ENCODE measurements around the gene PHOX2A. TPM values are rescaled to one million over a fixed set of nuclear protein-coding genes. Genes with fewer than 3 reads are reported as not detected.

Gene PHOX2A
- total RNA-seq, 1 donor from 2014 or later, result not detected

DNA sequence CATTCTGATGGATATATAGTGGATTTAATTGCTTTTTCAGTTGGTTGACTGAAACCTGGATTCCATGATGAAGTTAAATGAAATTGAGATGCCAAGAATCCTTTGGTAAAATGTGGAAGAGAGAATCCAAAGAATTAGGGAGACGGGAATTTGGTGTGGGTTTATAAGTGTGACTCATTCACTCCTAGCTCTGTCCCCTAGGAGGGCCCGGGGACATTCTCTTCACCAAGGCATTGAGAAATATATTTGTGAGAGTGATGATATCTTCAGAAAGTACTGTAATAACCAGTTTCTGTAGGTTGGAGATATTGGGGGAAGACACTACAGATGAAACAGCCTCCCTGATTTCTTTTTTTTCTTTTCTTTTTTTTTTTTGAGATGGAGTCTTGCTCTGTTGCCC, 13.6 kb upstream of the PHOX2A start:
- H3K9me3 Mint-ChIP-seq, result peaks cover 5% of the 10 kb centered on the region
- peaks cover 55% of the 10 kb centered on the region for H3K27me3 Mint-ChIP-seq (ENCODE audit: low read depth)
- H3K4me3 Mint-ChIP-seq, result no peak overlapping the region
- DNase-seq (ENCODE audit: low spot score in 2 of 2, unreplicated experiment in 2 of 2), result no peak
- TF ChIP-seq, protein P1, sequence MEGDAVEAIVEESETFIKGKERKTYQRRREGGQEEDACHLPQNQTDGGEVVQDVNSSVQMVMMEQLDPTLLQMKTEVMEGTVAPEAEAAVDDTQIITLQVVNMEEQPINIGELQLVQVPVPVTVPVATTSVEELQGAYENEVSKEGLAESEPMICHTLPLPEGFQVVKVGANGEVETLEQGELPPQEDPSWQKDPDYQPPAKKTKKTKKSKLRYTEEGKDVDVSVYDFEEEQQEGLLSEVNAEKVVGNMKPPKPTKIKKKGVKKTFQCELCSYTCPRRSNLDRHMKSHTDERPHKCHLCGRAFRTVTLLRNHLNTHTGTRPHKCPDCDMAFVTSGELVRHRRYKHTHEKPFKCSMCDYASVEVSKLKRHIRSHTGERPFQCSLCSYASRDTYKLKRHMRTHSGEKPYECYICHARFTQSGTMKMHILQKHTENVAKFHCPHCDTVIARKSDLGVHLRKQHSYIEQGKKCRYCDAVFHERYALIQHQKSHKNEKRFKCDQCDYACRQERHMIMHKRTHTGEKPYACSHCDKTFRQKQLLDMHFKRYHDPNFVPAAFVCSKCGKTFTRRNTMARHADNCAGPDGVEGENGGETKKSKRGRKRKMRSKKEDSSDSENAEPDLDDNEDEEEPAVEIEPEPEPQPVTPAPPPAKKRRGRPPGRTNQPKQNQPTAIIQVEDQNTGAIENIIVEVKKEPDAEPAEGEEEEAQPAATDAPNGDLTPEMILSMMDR (IDR thresholded peaks at IDR 0.05; ENCODE audit: unreplicated experiment), result no peak
- H3K4me1 Mint-ChIP-seq, result no peaks in the 10 kb centered on the region
- no peaks in the 10 kb centered on the region for H3K36me3 Mint-ChIP-seq
- H3K27ac Mint-ChIP-seq, result no peak overlapping the region

DNA sequence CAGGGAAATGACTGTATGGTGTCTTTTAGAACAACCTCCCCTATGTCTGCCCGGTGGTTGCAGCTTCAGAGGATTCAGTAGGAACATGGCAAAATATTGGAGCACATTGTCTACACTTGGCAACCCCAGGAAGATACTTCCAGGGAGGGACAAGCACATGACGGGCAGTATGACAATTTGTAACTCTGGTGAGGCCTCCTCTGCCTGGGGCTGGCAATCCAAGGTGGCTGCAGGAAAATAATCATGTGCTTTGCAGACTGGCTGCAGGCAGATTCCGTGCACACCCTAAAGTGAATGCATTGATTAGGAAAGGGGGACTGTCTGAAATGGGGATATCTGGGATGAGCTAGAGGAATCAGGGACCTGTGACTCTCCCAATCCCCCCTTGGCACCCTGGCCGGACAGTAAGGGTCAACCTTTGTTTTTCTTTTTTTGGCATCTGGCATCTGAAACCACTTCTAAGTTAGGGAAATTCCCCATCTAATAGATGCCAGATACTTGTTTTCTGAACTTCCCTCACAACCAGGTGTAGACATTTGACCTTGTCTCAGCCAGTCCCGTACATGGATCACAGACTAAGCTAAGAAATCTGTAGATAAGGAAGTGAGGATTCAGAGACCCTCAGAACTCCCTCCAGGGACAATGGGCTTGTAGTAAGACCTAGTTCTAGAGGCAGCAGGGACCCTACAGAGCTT, 10.5 kb upstream of the PHOX2A start:
- peaks cover 70% of the 10 kb centered on the region for H3K27me3 Mint-ChIP-seq (ENCODE audit: low read depth)
- H3K9me3 Mint-ChIP-seq, result peaks cover 5% of the 10 kb centered on the region
- no peaks in the 10 kb centered on the region for H3K4me1 Mint-ChIP-seq
- H3K4me3 Mint-ChIP-seq, result no peak overlapping the region
- H3K36me3 Mint-ChIP-seq, result no peaks in the 10 kb centered on the region
- H3K27ac Mint-ChIP-seq, result no peak overlapping the region
- no peak for DNase-seq (ENCODE audit: low spot score in 2 of 2, unreplicated experiment in 2 of 2)
- TF ChIP-seq, protein P1 (IDR thresholded peaks at IDR 0.05; ENCODE audit: unreplicated experiment), result no peak

DNA sequence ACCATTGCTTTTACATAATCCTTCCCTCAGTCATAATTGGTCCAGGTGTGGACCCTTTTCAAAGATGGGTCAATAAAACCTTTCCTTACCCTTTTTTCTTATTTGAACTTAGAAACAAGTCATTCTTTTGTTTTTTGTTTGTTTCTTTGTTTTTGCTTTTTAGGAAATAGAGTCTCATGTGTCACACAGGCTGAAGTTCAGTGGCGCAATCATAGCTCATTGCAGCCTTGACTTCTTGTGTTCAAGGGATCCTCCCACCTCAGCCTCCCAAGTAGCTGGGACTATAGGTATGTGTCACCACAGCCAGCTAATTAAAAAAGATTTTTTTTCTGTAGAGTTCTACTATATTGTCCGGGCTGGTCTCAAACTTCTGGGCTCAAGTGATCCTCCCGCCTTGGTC, 9.4 kb upstream of the PHOX2A start:
- Mint-ChIP-seq H3K4me1 (no peaks in the 10 kb centered on the region), H3K36me3 (no peaks in the 10 kb centered on the region), H3K4me3 (no peak overlapping the region)

DNA sequence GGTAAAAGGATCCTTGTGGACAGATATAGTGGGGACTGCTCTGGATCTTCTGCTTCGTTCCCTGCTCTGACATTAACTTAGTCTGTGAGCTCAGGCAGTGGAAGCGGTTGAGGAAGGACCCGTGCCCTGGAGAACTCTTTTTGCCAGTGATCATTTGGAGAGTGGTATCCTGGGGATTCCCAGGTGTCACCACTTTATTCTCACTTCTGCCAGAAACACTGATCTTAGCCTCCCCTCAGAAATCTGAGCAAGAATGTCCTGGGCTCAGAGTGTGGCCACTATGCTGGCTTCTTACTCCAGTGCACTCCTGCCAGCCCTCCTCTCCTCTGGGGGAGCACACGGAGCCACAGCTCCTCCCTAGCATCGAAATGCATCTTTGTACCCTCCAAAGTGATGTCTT, 7.6 kb upstream of the PHOX2A start:
- Mint-ChIP-seq H3K27ac (no peak overlapping the region), H3K4me3 (no peak overlapping the region), H3K4me1 (no peaks in the 10 kb centered on the region), H3K36me3 (no peaks in the 10 kb centered on the region), H3K9me3 (peaks cover 5% of the 10 kb centered on the region), H3K27me3 (ENCODE audit: low read depth) (peaks cover 68% of the 10 kb centered on the region)
- TF ChIP-seq, protein P1 (IDR thresholded peaks at IDR 0.05; ENCODE audit: unreplicated experiment), result no peak
- DNase-seq (ENCODE audit: low spot score in 2 of 2, unreplicated experiment in 2 of 2), result peak in 1 of 2 experiments; percentile 2

More for the DNA sequence above, 9.4 kb upstream of the PHOX2A start:
- DNase-seq (ENCODE audit: low spot score in 2 of 2, unreplicated experiment in 2 of 2), result no peak
- H3K27ac Mint-ChIP-seq, result no peak overlapping the region
- peaks cover 73% of the 10 kb centered on the region for H3K27me3 Mint-ChIP-seq (ENCODE audit: low read depth)
- peaks cover 5% of the 10 kb centered on the region for H3K9me3 Mint-ChIP-seq
- TF ChIP-seq, protein P1 (IDR thresholded peaks at IDR 0.05; ENCODE audit: unreplicated experiment), result no peak

DNA sequence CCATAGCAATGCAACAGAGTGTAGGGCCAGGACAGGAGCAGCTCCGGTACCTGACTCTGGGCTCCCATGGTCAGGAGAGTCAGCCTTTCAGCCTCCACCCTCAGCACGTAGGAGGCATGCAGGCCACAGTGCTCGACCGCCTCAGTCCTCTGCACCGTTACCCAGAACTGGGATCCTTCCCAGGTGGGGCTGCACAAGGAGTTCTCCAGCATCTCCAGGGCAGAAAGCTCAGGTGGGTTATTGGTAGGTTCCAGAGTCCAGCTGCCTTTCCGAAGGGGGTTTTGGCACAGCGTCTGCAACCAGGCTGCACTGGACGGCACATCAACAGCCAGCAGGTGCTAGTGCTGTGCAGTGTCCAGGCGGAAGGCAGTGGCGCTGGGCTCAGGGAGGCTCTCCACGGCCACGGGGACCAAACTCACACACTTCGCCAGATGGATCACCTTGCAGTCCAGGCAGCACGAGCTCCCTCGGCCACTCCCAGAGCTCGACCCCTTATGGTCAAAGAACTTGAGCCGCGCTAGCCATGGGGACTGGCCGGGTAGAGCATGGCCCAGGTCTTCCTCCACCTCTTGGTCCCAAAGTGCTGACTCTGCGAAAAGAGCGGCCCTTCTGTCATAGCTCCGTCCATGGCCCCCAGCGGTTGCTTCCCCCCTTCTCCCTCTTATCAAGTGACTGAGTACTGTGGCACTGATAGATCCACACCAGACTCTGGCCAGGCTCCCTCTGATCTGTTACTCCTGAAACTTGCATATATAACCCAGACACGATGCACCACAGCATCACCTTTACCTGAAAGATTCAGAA, 6.9 kb upstream of the PHOX2A start:
- Mint-ChIP-seq H3K9me3 (peaks cover 5% of the 10 kb centered on the region), H3K36me3 (no peaks in the 10 kb centered on the region), H3K27me3 (ENCODE audit: low read depth) (peaks cover 60% of the 10 kb centered on the region), H3K4me1 (no peaks in the 10 kb centered on the region), H3K27ac (no peak overlapping the region), H3K4me3 (no peak overlapping the region)
- peak in 1 of 2 experiments; percentile 31 for DNase-seq (ENCODE audit: low spot score in 2 of 2, unreplicated experiment in 2 of 2)
- TF ChIP-seq, protein P1 (IDR thresholded peaks at IDR 0.05; ENCODE audit: unreplicated experiment), result no peak

Measured in mesothelial cell of epicardium (in vitro differentiated cells).